ENCODE results near the gene ARSG.

- no peak for TF ChIP-seq POLR2A (IDR thresholded peaks at IDR 0.05; ENCODE audit: low read length)
- no peak for TF ChIP-seq GATA1 (IDR thresholded peaks at IDR 0.05; ENCODE audit: low read depth, low read length)
These were observed 5.2 kb downstream of the ARSG start for GRCh38 chr17:68296217-68297191.
